Activated CD4-positive, alpha-beta T cell treated with anti-CD3 and anti-CD28 coated beads, Interleukin-2, amount 50 U/mL, for 4 hours (primary cell): ENCODE measurements around the gene CLMP.

Experiments
- DNase-seq, 2 experiments: peaks; one replicate each; pipeline ENCODE4 v3.0.0-alpha.2; 2020

Gene CLMP

GRCh38 chr11:123195188-123196059 lies at the start of gene CLMP:
Gene CLMP, minus strand, starts transcription at chr11:123195248. Its CDS starts 308 bp downstream, at chr11:123194940.
- DNase-seq, result no peak

GRCh38 chr11:123241874-123242543 lies 47.0 kb upstream of the CLMP start:
- no peak for DNase-seq

DNA sequence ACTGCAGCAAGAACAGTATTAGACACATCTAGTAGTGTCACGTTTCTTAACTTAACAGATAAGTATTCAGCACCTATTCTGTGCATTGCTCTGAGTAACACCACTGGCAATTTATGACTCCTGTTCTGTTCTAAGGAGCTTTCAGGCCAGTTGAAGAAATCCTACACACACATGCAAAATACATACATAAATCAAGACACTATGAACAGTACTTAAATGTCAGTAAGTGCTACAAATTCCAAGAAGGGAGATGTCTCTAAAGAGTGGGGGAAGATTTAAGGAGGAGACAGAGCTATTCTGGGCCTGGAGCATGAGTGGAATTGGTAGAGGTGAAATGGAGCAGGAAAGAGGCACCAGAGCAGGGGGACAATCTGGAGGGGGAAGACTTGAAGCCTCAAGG lies 46.2 kb upstream of the CLMP start:
- no peak for DNase-seq

DNA sequence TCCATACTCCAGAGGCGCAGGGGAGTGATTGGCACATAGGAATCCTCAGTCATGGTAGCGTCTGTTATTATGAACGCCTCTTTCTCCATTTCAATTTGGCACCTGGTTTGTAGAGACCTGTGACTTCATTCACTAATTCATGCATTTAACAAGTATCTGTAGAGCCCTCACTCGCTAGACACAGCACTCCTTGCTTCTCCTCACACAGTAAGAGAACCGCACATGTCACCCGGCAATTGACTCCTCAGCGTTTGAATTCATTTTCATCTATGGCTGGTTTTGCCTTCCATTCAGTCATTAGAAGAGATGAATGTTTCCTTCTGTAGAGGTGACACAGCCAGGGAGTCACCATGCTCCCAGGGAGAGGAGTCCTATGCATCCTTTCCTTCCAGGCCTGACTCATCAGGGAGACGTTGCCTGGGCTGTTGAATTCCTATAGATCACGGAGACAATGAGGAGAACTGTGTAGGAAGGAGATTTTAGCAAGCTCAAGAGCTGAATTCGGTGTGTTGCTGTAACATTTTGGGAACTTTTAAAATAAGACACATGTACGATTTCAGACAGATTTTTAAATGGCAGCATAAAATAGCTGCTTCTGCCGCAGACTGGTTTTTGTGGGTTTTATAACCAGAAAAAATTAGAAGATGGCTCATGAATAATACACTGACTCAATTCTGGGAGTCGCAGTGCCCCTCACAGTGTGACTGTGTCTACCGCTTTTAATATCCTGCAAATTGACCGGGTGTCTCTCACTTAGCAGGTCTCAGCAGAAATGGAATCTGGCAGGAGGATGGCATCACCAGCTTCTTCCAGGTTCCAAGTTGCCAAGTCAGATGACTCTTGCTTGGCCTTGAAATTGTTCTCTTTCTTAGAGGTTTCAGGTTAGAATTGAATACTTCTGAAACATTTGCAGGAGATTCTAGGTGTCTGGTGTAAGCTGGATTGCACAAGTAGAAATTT lies 44.4 kb upstream of the CLMP start:
- no peak for DNase-seq

DNA sequence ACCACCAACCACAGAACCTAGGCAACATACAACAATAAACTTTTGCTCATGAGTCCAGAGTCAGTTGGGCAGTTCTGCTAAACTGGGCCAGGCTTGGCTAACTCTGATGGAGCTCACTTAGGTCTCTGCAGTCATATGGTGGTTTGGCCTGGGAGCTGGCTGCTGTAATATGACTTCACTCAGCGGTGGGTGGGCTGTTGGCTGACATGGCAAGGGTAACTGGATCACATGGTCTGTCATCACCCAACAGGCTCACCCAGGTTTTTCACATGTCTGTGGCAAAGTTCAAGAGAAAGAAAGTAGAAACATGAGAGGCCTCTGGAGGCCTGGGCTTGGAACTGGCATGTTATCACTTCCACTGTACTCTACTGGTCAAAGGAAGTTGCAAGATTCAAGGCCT lies 43.2 kb upstream of the CLMP start:
- DNase-seq, result no peak

- DNase-seq, result no peak
Observed at GRCh38 chr11:123236879-123237278, 41.8 kb upstream of the CLMP start.

- DNase-seq, result no peak
Observed at GRCh38 chr11:123235656-123236261, 40.7 kb upstream of the CLMP start.

- DNase-seq, result peak; percentile 23 to 34
Observed at GRCh38 chr11:123235117-123235655, 40.1 kb upstream of the CLMP start.

- no peak for DNase-seq
Observed at GRCh38 chr11:123233975-123234334, 38.9 kb upstream of the CLMP start.

GRCh38 chr11:123233280-123233974 lies 38.4 kb upstream of the CLMP start:
- no peak for DNase-seq

DNA sequence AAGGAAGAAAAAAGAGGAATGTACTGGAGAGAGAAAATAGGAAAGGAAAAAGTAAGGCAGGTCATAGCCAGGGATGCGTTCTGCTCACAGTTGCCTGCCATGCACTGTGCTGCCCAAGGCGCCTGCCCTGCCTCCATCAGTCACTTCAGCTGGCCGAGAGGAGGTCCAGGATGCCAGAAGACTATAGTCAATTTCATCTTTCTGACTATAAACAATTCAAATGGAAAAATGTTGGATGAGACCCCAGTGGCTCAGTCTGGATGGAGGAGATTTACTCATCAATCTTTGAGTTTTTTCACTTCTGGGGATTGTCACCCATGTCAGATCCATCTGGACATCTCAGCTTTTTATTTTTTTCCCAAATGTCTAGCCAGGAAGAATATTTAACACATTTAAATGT lies 36.7 kb upstream of the CLMP start:
- DNase-seq, result no peak

DNA sequence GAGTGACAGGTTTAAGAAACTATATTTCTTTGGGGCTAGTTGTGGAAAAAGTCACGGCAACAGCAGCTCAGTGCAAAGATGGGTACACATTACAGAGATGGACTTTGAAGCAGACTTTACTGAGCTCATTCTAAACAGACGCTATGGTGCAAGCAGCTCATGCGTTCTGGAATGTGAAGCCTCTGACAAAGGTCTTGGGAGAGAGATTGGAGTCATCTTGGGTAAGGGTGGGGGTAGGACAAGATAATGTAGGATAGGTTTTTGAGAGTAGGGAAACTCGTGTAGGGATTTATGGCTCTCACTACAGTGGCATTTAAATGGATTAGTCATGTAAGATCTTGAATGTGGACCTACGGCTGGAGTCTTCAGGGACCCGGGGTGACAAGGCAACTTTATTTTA lies 36.2 kb upstream of the CLMP start:
- DNase-seq, result no peak

GRCh38 chr11:123230346-123230745 lies 35.3 kb upstream of the CLMP start:
- no peak for DNase-seq

DNA sequence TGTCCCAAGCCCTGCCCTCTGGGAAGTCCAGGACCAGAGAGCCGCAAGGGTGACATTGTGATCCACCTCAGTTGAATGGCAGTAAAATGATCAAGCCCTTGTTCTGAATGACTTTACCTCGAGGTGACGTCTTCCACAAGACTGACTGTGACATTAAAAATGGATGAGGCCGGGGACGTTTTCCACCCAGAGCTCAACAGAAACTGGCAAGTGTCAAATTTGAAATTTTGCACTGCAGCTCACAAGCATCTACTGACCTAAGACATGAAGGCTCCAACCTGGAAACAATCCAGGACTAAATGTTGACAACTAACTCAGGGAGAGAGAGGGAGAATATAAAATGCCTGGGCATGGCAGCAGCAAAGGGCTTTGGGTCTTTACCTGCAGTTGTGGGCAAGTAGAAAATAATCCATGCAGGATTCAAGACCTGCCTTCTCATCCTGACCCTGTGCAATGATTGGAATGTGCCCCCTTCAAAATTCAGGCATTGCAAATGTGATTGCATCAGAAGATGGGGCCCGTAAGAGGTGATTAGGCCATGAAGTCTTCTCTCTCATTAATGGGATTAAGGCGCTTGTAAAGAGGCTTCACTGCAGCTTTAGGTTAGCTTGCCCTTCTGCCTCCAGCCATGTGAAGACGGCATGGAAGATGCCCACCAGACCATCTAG lies 33.6 kb upstream of the CLMP start:
- DNase-seq, result no peak

GRCh38 chr11:123227763-123228495 lies 32.9 kb upstream of the CLMP start:
- no peak for DNase-seq

DNA sequence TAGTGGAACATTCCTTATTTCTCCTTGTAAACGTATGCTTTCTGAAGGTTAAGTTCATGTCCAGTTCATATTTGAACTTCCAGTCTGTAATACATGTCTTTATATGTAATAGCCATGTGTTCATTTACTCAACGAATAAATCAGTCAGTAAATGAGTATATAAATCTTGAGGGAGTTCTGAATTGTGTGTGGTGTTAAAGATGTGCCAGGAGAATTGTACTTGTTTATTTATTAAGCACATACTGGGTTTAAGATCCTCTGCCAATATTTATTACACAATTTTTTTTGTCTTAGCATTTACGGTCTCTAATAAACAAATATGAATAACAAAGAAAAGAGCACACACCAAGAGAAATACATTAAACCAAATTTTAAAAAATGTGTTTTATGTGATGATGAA lies 26.5 kb upstream of the CLMP start:
- no peak for DNase-seq

DNA sequence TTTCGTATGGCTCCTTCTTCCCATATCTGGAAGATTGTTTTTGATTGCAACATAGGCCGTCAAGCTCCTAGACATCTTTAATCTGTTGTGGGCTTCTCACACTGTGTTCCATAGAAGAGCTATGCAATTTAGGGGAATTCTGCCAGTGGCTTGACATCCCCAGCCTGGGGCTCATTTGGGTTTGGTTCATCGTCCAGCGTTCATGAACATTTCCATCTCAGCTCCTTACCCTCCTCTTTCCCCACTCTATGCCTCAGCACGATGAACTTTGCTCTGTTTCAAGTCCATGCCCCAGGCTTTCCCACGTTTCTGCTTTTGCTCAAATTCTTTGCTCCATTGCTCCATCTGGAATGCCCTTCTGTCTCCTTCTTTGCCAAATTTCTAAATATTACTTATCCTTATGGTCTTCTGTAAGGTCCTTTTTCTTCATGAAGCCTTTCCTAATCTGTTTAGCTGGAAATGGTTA lies 26.1 kb upstream of the CLMP start:
- no peak for DNase-seq

- no peak for DNase-seq
Observed at GRCh38 chr11:123219066-123219690, 24.1 kb upstream of the CLMP start.

DNA sequence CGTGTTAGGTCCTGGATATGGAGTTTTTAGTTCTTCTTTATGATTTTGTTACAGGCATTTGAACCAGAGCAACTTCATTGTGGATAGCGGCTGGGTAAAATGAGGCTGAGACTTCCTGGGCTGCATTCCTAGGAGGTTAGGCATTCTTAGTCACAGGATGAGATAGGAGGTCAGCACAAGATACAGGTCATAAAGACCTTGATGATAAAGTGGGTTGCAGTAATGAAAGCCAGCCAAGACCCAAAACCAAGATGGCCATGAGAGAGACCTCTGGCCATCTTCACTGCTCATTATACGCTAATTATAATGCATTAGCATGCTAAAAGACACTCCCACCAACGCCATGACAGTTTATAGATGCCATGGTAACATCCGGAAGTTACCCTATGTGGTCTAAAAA lies 23.4 kb upstream of the CLMP start:
- DNase-seq, result no peak

DNA sequence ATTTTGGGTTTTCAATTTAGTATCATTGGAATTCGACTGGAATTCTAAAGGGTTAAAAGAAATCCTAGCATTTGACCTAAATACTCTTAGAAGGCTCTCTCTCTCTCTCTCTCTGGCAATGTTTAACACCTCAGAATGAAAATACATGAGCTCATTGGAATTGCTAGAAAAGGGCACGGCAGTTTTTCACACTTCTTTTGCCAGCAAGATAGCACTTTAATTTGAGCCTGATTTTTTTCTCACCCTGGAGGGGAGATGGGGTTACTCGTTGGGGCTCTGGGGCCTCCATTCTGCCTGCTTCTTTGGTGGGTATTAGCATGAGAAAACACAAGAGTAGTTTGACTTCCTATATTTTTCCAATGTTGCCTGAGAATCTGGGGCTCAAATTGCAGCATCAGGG lies 22.8 kb upstream of the CLMP start:
- DNase-seq, result no peak
